Brain microvascular endothelial cell (primary cell): ENCODE results near the gene FAM78B.

ENCODE experiments used
- DNase-seq: peaks from one replicate; pipeline ENCODE4 v3.0.0-alpha.2; 2020
- H3K27ac ChIP-seq: fragments of 250-450 bp; sonication (Bioruptor Pico); 2 replicates; pipeline ENCODE4 v1.5.1; 2020; ENCODE audit warnings: mild to moderate bottlenecking, moderate library complexity
- H3K27me3 ChIP-seq: fragments of 250-450 bp; sonication (Bioruptor Pico); replicated peaks from 2 replicates; pipeline ENCODE4 v1.5.1; 2020; ENCODE audit warnings: mild to moderate bottlenecking
- H3K36me3 ChIP-seq: fragments of 250-450 bp; sonication (Bioruptor Pico); replicated peaks from 2 replicates; pipeline ENCODE4 v1.5.1; 2020; ENCODE audit warnings: mild to moderate bottlenecking
- H3K4me3 ChIP-seq: 2 replicates; pipeline ENCODE4 v1.5.1; 2011; ENCODE audit warnings: low read depth, mild to moderate bottlenecking, control low read depth, low read length, moderate library complexity
- CTCF ChIP-seq: IDR thresholded peaks from 2 replicates; pipeline ENCODE4 v1.5.1; 2011; ENCODE audit warnings: low read depth, mild to moderate bottlenecking, moderate library complexity, low read length, control low read depth, inconsistent platforms; ENCODE audit errors: missing control alignments
- in situ Hi-C: cut with HindIII; loops from 2 replicates; pipeline ENCODE4 v1.10.0; 2017; ENCODE audit warnings: low sequenced_read_pairs, low pct_ligation_motif_present

Gene FAM78B

GRCh38 chr1:166026555-166026954 is 140.2 kb downstream of the FAM78B start:
- DNase-seq: no peak
- H3K4me3 ChIP-seq: no peak overlapping the region
- in situ Hi-C loops: no loop called here
- H3K27me3 ChIP-seq: no peaks in the 10 kb centered on the region
- H3K27ac ChIP-seq: no peak overlapping the region
- no peak for TF ChIP-seq CTCF
- no peaks in the 10 kb centered on the region for H3K36me3 ChIP-seq

GRCh38 chr1:166026143-166026542 is 140.7 kb downstream of the FAM78B start:
- no peak for DNase-seq
- H3K27me3 ChIP-seq: no peaks in the 10 kb centered on the region
- no peak overlapping the region for H3K4me3 ChIP-seq
- no peaks in the 10 kb centered on the region for H3K36me3 ChIP-seq
- TF ChIP-seq CTCF: no peak
- in situ Hi-C loops: no loop called here
- H3K27ac ChIP-seq: no peak overlapping the region

GRCh38 chr1:166020210-166020609 is 146.6 kb downstream of the FAM78B start:
- no peak for TF ChIP-seq CTCF

More at GRCh38 chr1:166020210-166020609, 146.6 kb downstream of the FAM78B start:
- no peak overlapping the region for H3K27ac ChIP-seq
- H3K4me3 ChIP-seq: no peak overlapping the region
- in situ Hi-C loops: no loop called here
- H3K36me3 ChIP-seq: no peaks in the 10 kb centered on the region
- H3K27me3 ChIP-seq: no peaks in the 10 kb centered on the region
- no peak for DNase-seq
